GM08714 (cell line): ENCODE data around the gene LRG1.
"Not testable (repeated sequence)": the region's sequence is repeated elsewhere in the genome, so short reads cannot be mapped to it uniquely, and the experiment has no call there.

ENCODE experiments used
- H3K4me3 ChIP-seq: fragments of 200-500 bp; sonication (Bioruptor generic); 2 replicates; pipeline ENCODE4 v1.5.1; 2014; ENCODE audit warnings: mild to moderate bottlenecking, low read length, inconsistent platforms
- ZNF274 ChIP-seq: IDR thresholded peaks from 2 replicates; pipeline ENCODE4 v1.6.1; 2012; ENCODE audit warnings: mild to moderate bottlenecking, low read depth, low read length

Gene LRG1

DNA sequence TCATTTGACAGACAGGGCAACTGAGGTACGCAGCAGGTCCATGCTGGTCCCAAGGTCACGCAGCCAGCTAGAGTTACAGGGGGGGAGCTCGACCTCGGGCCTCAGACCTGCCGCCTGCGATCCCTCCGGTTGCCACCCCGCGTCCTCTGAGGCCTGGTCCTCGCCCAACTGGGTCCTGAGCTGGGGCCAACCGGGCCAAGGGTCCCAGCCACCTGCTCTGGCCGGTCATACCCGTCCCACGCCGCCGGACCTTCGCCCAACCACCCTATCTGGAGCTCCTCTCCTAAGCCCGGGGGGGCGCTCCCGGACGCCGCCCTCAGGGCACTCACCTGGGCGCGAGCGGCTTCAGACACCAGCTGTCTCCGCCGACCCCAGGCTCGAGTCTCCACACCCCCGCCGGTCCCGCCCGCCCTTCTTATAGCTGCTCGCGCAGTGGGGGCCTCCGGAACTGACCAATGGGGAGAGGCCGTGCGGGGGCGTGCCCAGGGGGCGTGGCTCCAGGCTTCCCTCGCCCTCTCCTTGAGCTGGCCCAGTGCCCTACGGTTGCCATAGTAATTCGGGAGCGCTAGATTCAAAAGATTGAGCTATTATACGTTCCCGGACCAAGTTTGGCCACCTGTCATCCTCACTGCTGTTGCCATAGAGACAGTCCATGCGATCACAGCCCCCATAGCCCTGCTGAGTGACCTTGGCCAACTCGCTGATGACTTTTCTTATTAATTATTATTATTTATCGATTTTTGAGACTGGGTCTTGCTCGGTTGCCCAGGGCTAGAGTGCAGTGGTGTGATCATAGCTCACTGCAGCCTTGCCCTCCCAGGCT is 4.8 kb downstream of the LRG1 start, which contains the start of gene PLIN5:
Gene PLIN5, minus strand, starts transcription at position 389 of the 823 bp plus-strand sequence. CDS start 1,150 bp downstream, outside the sequence.
- no peak for TF ChIP-seq ZNF274
- H3K4me3 ChIP-seq = no peak within 1 kb of the TSS

DNA sequence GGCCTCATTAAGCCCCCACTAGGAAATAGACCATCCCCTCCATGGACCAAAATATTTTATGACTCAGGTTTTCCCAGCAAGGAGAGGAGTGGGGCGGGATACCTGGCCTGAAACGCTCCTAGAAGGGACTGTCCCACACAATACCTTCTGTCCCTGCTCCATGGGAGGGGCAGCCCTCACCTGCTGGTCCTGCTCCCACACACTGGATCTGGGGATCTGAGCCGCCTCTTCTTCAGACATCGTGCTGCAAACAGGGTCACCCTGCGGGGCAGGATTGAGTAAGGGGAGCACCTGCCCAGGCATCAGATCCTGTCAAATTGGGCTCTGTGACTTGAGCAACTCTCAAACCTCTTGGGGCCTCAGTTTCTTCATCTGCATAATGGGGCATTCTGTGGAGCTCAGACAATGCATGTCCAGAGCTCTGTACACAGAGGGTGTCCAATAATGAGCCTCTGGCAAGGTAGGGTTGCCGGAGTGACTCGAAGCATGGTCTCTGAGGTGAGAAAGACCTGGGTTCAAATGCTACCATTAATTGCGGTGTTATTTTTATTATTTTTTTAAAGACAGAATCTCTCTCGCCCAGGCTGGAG is 5.9 kb downstream of the LRG1 start:
- no peak for TF ChIP-seq ZNF274

DNA sequence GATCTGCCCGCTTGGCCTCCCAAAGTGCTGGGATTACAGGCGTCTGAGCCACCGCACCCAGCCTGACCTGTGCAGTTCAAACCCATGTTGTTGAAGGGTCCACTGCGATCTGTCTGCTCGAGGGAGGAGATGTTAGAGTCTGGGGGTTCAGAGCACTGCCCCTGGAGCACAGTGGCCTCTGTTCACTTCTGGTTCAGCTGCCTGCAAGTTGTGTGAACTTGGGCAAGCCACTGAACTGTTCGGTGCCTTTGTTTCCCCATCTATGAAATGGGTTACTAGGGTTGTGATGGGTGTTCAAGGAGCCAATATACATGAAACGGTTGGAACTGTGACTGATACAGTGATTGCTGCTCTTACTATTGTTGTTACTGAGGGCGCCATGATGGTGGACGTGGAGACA is 6.5 kb downstream of the LRG1 start:
- TF ChIP-seq ZNF274 = no peak
- H3K4me3 ChIP-seq = no peak overlapping the region

More for the DNA sequence above, 5.9 kb downstream of the LRG1 start:
- H3K4me3 ChIP-seq = no peak overlapping the region

DNA sequence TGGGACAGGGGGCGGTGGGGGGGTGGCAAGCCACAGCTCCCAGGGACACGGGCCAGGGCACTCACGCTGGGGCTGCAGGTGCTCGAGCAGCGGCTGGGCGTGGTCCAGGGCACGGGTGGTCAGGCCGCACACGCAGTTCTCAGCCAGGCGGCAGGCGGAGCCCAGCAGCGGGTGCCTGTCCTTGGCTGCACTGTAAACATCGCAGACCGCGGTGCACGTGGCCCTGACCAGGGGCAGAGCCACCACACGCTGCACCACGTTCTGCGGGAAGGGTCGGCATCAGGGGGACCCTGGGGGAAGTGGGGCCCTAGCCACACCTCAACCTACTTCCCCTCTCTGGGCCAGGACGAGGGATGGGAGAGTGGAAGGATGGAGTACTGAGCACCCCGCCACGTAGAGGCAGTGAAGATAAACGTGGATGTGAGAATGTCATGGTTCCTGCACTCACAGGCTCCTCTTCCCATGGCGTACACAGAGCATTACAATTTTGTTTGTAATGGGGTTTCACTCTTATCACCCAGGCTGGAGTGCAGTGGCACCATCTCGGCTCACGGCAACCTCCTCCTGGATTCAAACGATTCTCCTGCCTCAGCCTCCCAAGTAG is 8.2 kb downstream of the LRG1 start:
- H3K4me3 ChIP-seq = no peak overlapping the region
- no peak for TF ChIP-seq ZNF274

DNA sequence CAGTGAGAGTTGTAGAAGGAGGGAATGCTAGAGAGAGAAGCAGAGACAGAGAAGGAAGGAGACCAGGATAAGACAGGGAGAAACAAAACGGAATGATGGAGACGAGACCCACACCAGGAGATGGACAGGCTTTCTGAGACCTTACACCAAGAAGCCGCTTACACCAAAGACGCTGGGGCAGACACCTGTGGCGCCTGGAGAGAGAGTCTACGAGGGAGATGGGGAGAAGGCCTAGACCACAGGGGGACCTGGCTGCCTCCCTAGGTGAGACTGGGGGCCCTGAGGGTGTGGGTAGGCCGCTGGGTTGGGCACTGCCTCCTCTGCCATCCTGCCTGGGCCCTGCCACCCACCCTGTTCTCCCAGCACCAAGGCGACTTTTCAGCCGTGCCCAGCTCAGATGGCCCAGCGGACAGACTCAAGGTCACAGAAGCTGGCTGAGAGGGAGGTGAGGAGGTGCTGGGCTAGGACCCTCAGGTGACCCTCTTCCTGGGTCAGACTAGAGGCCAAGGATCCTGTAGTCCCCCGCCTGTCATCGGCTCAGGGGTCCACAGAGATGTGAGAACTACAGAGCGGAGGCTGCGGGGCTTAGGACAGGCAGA is 9.8 kb downstream of the LRG1 start:
- no peak for TF ChIP-seq ZNF274

GRCh38 chr19:4528843-4529242 is 11.0 kb downstream of the LRG1 start:
- H3K4me3 ChIP-seq = no peak overlapping the region
- TF ChIP-seq ZNF274 = no peak

More for the DNA sequence above, 9.8 kb downstream of the LRG1 start:
- no peak overlapping the region for H3K4me3 ChIP-seq

- not testable (repeated sequence) for H3K4me3 ChIP-seq
These were observed 12.5 kb downstream of the LRG1 start for GRCh38 chr19:4527377-4527776.

DNA sequence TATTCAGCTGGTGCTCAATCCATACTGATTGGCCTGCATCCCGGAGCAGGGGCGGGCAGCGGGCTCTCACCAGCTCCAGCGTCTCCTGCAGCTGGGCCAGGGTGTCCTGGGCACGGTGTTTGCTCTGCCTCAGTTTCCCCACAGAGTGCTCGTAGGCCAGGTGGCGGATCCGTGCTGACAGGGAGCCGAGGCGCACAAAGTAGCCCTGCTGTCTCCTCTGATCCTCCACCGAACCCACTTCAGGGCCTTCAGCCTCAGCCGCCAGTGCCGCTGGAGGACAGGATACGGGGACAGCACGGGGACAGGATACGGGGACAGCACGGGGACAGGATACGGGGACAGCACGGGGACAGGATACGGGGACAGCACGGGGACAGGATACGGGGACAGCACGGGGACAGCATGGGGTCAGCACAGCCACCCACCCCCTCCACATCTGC is 14.3 kb downstream of the LRG1 start:
- H3K4me3 ChIP-seq = no peak overlapping the region
- TF ChIP-seq ZNF274 = no peak

DNA sequence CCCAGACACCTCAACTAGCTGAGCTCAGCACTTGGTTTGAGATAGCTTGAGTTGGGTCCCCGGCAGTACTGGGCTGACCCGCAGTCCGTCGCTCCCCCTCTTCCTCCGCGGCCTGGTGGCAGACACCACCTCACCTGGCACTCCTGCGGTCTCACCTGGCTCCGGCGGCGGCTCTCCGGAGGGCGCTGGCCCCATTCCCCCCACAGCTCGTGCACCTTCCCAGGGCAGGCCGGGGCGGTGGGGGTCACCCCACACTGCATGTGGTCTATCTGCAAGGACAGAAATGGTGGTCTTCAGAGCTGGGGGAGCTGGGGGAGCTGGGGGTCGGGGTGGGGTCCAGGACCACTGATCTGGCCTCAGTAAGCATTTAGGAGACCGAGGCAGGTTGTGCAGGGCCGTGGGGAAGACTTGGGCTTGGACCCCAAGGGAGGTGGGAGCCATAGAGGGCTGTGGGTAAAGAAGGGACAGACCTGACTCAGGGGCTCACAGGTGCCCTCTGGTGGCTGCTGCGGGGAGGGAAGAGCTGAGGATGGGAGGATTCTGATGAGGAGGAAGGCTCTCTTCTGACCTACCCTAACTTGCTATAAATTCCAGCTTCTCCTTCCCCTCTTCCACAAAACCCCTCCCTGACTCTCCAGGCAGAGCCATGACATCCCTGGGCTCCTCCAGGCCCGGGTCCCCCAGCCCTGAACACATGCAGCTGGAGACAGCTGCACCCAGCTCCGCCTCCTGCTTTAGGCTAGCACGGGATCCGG is 14.9 kb downstream of the LRG1 start:
- TF ChIP-seq ZNF274 = no peak
- no peak overlapping the region for H3K4me3 ChIP-seq

GRCh38 chr19:4523306-4524110 is 16.3 kb downstream of the LRG1 start:
- TF ChIP-seq ZNF274 = no peak

GRCh38 chr19:4522291-4523002 is 17.4 kb downstream of the LRG1 start:
- no peak overlapping the region for H3K4me3 ChIP-seq
- TF ChIP-seq ZNF274 = no peak

More at GRCh38 chr19:4523306-4524110, 16.3 kb downstream of the LRG1 start:
- no peak overlapping the region for H3K4me3 ChIP-seq

GRCh38 chr19:4521888-4522242 is 18.0 kb downstream of the LRG1 start:
- H3K4me3 ChIP-seq = no peak overlapping the region
- no peak for TF ChIP-seq ZNF274
